Activated CD8-positive, alpha-beta memory T cell treated with anti-CD3 and anti-CD28 coated beads, Interleukin-2, amount 50 U/mL, for 24 hours (primary cell): ENCODE data around the gene LMBRD1.
"Not testable (repeated sequence)": the region's sequence is repeated elsewhere in the genome, so short reads cannot be mapped to it uniquely, and the experiment has no call there.

Experiments
- DNase-seq: peaks from one replicate; pipeline ENCODE4 v3.0.0-alpha.2; 2020; ENCODE audit errors: extremely low read depth

LMBRD1 gene

DNA sequence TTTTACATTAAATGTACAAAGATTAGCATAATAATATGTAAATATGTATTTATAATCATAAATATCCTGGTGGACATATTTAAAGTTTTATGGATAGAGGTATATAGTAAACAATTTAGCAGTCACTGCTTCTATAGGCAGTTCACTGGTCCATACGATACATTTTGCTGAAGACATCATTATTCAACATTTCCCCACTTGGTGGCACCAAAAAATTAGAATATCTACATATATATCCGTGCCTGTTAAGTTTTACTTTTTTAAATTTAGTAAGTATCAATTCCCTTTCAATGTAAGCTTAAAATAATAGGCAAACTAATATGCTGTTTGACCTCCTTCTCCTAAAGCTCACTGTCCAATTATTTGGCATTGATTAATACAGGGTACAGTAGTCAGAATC, 64.2 kb downstream of the LMBRD1 start:
- no peak for DNase-seq

DNA sequence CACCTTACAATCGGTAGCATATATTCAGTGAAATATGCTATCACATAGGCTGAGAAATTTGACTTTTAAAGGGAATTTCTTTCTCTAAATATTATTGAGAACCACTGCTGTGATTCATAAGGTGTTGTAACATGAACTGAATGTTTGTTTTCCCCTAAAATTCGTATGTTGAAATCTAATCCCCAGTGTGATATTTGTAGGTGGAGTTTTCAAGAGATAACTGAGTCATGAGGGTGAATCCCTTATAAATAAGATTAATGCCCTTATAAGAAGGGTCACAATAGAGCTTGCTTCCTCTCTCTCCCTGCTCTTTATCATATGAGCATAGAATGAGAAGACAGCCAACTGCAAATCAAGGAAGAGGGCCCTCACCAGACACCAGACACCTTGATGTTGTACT, 64.8 kb downstream of the LMBRD1 start:
- DNase-seq, result no peak

DNA sequence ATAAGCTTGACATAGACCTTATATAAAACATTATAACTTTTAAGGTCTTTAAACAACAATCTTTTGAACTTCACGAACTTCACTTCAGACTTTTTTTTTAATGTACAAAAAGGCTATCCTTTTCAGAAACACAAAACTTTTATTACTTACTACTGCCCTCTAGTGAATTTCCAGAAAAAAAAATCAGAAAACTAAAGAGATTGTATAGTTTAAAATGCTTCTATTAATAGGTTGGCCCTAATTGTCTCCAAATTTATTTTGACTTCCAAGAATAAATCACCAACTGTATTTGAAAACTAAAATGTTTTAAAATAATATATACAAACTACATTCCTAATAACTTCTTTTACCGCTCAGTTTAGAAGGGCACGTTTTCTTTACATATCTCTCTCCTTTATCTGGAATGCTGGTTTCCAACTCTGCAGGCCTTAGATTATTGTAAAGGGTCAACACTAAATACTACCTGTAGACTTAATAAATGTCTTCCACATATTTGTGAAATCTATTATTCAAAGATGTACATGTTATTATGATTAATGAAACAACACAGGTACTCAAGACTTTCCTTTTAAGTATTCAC, 66.8 kb downstream of the LMBRD1 start:
- DNase-seq, result no peak

DNA sequence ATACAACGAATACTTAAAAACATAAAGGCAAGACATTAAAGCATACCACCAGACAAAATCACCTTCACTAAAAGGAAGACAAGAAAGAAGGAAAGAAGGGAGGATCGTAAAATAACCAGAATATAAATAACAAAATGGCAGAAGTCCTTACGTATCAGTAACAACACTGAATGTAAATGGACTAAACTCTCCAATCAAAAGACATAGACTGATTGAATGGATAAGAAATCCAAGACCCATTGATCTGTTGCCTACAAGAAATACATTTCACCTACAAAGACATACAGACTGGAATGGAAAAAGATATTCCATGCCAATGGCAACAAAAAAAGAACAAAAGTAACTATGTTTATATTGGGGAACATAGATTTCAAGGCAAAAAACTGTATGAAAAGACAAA, 74.1 kb downstream of the LMBRD1 start:
- no peak for DNase-seq

DNA sequence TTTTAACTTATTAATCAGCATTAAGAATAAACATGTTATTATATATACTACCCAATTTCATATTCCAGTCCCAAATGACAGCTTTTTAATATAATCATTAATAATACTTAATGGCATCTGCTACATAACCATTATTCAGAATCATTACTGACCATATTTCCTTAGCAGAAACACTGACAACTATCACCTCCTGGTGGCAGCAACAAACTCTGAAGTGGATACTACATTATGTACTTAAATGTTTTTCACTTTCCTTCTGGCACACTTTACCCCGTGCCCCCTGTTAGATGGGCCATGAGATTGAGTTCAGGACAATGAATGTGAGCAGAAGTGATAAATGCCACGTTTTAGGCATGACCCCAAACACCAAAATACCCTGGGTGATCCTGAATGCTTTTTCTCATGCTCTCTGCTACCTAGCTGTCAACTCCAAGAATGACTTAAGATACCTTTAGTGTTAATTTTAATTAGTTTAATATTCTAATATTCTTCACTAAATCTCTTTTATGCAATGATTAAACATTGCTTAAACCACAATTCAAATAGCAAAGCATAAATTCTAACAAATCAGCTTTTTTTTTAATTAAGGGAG, 77.1 kb downstream of the LMBRD1 start:
- no peak for DNase-seq

DNA sequence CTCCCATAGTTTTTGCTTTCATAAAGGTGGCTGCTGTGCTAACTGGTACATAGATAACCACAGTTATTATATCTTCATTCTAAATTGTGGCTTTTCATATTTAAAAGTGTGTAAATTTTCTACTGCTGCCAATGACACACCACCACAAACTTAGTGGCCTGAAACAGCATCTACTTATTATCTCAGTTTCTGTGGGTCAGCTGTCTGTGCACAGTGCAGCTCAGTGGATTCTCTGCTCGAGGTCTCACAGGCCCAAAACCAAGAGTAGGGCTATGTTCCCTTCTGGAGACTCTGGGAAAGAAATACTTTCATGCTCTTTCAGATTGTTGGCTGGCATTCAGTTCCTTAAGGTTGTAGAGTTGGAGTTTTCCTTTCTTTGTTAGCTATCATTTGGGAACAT, 90.1 kb downstream of the LMBRD1 start:
- no peak for DNase-seq

DNA sequence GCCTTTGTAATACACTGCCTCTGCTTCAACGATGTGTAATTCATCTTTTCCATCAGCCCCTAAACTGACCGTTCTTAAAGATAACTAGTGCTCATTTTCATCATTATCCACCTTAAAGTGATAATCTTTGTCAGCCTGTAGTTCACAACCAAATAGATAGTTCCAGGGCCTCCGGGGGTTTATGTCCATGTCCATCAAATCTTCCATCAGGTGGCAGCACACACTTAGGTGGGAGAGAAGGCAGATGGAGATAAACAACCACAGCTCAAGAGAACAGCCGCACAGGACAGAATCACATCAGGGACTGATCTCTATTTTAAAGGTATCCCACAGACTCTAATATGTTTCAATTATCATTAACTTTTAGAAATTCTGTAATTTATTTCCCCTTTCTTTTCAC, 90.9 kb downstream of the LMBRD1 start:
- no peak for DNase-seq

DNA sequence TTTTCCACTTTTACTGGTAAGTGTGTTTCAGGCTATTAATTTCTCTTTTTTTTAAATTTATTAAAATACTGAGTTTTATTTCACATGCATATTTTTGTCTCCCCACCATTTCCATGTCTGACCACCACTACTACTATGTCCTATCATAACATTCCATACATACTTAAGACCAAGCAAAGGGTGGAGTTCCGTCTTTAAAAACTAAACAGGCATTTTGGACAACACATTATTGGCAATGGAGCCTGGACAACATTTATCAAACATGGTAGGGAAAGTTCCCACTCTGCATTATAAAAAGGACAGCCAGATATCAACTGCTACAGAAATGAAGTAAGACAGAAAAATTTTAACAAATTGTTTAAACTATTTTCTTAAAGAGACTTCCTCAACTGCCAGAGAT, 91.9 kb downstream of the LMBRD1 start:
- DNase-seq, result no peak

DNA sequence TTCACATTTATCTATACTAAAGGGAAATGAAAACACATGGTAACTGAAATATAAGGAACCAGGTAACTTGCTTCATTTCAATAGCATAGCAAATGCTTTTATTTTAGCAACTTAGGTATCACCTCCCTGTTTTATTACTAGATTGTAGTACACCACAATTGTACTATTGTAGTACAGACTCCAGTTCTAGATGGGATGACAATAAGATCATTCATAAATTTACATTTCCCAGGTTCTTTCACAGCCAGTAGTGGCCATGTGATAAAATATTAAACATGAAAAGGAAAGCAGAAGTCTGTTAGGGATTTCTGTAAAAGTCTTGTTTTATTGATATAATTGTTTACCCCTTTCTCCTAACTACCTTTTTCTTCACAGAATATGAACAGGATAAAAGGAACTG, 97.2 kb downstream of the LMBRD1 start:
- DNase-seq, result no peak

DNA sequence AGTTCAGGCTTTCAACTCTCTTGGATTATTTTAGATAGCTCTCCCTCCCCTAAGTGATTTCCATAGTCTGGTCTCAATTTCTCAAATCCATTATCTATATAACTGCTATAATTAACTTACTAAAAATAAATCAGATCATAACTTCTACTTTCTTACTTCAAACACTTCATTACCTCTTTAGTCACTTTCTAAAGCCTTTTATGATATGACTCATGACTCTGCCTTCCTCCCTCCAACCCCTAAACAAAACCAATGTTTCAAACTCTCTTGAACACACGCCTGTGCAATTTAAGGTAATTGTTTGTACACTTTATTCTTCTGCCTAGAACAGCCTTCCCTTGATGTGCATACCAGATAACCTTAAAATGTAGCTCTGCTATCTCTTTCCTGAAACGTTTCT, 100.5 kb downstream of the LMBRD1 start:
- DNase-seq, result no peak

DNA sequence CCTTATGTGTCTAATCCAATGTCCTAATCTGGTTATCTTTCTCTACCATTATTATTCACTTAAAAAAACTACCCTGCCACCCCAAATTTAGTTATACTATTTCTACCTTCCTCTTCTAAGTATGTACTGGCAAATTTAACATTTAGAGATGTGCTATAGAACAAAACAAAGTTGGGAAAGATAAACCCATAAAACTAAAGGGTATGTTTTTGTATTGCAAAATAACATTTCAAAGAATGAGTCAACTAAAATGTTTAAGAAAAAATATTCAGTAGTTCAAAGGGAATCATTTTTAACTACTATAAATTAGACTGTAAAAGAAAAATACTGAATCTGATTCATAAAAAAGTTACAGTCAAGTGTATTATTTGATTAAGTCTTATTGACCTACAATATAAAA, 103.0 kb downstream of the LMBRD1 start:
- no peak for DNase-seq

DNA sequence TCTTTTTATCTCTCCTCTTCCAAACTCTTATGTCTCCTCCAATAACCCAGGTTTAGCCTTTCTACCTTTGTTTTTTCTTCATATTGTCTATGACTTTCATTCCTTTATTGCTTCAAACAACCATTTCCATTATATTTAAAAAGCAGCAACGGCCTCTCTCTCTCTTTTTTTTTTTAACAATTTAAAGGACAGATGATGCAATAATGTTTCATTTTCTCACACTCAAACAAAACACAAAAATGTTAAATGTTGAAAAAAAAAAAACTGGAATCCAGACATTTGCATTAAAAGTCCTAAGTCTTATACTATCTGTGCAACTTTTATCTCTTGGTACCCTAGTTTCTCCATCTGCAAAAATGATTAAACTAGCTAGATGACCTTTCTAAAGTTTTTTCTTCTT, 105.8 kb downstream of the LMBRD1 start:
- DNase-seq, result no peak

DNA sequence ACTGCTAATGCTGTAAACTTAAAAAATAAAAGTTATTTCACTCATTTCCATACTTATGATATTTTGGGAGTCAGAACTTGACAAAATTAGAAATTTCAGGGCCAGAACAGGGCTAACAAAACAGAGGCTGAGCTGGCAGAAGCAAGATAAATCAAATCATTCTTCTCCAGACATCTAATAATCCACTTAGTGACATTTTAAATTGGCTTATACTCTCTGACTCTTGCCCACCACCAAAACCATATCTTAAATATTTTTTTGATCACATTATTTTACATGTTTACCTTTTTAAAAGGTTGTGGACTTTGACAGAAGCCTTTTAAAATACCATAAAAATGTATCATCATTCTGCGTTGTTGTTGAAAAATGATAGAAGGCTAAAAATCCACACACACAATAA, 116.5 kb downstream of the LMBRD1 start:
- no peak for DNase-seq

DNA sequence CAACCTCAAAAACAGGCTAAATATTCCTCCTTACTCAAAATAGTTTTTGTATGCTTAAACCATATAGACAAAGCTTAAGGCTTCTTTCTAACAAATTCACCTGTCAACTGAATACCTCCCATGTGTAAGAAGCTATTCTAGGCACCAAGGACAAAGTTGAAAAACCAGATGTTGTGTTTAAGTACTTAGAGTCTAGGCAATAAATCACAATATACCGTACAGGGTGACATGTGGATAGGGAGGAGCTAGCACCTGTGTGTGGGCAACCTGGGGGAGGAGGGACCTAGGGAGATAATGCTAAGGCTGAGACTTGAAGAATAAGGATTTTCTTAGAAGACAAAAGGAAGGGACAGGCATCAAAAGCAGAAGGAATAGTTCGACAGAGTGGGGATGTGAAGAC, 123.5 kb downstream of the LMBRD1 start:
- DNase-seq, result no peak

DNA sequence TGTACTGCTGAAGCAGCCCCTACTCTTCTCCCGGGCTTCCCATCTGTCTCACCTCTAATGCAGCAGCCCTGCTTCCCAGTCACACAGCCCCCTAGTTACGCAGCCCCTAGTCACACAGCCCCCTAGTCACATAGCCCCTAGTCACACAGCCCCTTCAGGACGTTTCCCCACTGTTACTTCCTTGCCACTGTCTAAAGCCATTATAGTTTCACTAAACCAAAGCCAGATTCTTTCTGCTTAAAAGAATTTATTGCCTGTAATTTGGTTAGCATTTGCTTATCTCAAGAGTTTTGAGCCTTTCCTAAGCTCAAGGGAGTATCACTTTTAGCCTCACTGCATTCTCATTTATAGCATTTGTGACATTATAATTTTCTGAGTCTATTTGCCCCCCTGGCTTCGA, 127.9 kb downstream of the LMBRD1 start:
- no peak for DNase-seq

DNA sequence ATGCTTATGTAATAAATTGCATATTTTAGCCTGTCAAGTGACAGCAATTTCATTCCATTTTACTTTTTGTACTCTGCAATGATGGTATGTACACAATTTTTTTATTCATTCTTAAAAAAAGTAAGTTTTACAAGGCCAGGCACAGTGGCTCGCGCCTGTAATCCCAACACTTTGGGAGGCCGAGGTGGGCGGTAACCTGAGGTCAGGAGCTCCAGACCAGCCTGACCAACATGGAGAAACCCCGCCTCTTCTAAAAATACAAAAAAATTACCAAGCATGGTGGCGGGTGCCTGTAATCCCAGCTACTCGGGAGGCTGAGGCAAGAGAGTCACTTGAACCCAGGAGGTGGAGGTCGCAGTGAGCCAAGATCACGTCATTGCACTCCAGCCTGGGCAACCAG, 130.0 kb downstream of the LMBRD1 start:
- DNase-seq, result not testable (repeated sequence)

DNA sequence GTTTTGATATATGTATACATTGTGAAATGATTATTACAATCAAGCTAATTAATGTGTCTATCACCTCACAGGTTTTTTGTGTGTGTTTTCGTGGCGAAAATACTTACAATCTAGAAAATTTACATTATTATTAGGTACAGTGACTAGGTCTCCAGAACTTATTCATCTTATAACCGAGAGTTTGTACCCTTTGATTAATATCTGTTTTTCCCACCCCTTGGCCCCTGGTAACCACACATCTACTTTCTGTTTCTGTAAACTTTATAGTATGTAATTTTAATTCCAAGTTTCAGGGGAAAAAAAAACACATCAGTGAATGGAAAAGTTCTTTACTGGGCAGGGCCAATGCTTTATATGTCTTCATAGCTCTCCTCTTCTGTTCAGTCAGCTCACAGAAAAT, 131.4 kb downstream of the LMBRD1 start:
- no peak for DNase-seq

DNA sequence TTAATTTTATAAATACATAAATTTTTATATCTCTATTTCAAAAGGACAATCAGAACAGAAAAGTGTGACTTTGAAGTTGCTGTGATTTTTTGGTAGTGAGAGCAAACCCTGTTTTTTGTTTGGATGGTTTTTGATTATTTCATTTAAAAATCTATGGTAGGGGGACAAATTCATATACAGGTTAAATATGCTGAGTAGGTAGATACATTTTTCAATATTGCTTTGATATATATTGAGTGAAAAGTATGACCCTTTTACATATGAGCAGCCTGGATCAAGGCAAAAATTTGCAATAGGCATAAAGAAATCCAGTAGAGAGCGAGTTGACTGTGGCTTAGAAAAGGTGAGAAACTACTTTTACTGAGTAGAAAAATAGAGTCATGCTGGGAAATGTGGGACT, 132.3 kb downstream of the LMBRD1 start:
- no peak for DNase-seq

DNA sequence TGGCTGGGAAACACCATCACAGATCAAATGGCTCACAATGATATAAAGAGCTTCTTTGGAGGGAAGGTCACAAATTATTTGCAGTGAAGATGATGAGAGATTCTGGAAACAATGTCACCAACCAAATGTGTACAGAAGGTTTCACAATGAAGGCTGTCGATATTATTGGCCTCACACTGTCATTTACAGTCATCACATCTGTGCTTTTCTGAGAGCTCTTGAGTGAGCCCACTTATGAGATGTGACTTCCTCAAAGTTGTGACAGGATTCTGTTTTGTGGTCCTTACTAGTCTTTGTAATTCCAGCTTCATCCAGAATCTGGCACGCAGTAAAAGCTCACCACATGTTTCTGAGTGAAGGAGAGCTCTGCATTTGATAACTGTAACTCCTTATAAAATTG, 133.6 kb downstream of the LMBRD1 start:
- no peak for DNase-seq

DNA sequence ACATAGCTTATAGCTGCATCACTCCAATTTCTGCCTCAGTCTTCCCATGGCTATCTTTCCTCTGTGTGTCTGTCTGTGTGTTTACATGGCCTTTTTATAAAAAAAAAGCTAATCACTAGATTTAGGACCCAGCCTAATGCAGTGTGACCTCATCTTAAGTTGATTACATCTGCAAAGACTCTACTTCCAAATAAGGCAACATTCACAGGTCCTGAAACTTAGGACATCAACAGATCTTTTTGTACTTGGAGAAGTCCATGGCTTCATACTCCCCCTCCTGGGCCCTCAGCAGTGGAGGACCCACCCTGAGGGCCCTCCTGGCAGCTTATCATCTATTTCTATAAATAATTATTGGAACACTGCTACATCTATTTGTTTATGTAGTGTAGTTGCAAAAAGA, 146.1 kb downstream of the LMBRD1 start:
- DNase-seq, result no peak

DNA sequence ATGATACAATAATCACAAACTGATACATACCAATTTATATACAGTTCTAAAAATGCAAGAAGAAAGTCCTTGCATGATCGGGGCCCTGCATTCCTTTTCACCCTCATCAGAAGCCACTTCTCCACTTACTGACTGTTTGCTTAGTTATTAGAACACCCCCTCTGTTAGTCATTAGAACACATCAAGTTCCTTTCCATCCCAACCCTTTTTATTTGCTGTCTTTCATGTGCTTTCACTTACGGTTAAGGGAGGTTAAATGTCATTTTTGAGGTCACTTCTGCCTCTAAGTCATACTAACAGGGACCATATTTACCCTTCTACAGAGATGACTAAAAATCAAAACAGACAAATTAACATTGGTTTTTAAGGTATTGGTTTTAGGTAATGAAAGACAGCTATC, 149.1 kb downstream of the LMBRD1 start:
- DNase-seq, result no peak

DNA sequence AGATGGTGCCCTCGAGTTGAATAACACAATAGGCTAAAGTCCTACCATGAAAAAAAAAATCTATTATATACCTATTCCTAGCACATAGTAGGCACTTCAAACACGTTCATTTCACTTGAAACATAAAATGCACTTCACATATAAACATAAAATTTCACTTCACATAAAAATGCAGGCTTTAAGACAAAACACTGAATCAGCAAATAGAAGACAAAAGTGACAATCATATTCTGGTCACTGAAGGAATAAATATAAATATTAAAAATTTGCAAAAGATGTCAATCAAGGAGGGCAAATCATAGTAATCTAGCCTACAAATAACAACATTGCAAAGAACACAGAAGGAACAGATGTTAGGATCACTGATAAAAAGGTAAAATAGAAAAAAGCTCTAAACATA, 153.1 kb downstream of the LMBRD1 start:
- no peak for DNase-seq

DNA sequence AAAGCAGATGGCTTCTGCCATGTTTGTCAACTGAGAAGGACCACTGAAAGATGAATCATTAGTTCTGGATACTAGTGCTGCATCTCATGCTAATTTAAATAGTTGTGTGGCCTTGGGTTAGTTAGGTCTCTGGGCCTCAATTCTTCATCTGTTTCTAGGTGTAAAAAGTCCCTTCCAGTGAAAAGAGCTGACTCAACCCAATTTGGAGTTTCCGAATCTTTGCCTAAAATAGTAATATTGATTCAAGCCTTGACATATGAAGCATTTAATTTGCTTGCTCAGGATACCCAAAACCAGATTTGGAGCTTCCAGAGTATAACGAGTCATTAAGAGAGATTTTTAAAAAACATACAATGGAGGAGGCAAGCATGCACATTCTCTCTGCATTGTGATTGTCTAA, 163.9 kb downstream of the LMBRD1 start:
- DNase-seq, result no peak

DNA sequence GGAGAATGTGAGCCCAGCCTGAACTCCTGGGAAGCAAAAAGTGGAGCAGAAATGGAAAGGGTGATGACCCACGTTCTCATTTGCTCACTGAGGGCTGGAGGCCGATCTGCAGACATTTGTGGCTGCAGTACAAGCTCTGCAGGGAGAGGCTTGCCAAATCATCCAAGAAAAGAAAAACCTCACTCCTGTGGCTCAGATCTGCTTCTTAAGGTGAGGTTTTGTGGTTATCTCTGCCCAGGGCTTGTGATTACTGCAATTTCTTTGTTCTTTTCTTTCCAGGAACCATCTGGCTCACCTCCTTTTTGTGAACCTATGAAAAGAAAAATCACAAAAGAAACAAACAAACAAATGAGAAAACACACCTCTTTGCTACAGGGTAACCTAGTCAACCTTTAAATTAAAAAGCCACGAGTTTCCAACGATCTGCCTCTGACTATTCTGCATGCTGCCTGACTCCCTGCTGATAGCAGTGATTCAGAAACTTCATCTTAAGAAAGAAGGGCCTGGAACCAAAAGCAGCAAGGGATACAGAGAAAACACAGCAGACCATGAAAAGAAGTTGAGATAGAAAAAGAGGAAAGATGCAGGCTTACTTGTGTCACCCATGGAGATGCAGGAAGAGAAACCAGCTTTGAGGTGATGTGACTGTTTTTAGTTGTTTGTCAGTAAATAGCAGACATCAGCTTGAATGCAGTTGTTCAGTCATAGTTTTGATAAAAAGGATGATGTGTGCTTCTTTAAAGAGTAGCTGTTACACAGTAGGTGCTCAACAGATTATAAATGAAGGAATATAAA, 165.1 kb downstream of the LMBRD1 start:
- DNase-seq, result no peak
